ENCODE data around the gene CERKL. TPM values are rescaled to one million over a fixed set of nuclear protein-coding genes. Genes with fewer than 3 reads are reported as not detected.

Gene CERKL
- polyA plus RNA-seq, 1 donor, result 9.2 TPM

GRCh38 chr2:181677912-181678586 lies 21.1 kb upstream of the CERKL start:
- DNase-seq, result peak; percentile 82

- DNase-seq, result no peak
Measured at GRCh38 chr2:181675254-181675653, 18.3 kb upstream of the CERKL start.

GRCh38 chr2:181674461-181674860 lies 17.6 kb upstream of the CERKL start:
- no peak for DNase-seq

GRCh38 chr2:181673173-181673572 lies 16.3 kb upstream of the CERKL start:
- DNase-seq, result no peak

- DNase-seq, result no peak
Measured at GRCh38 chr2:181672255-181673008, 15.5 kb upstream of the CERKL start.

- DNase-seq, result no peak
Measured at GRCh38 chr2:181670632-181671031, 13.7 kb upstream of the CERKL start.

GRCh38 chr2:181667234-181667633 lies 10.3 kb upstream of the CERKL start:
- DNase-seq, result no peak

- no peak for DNase-seq
Measured at GRCh38 chr2:181662287-181662686, 5.4 kb upstream of the CERKL start.

- no peak for DNase-seq
Measured at GRCh38 chr2:181660181-181660580, 3.3 kb upstream of the CERKL start.

- DNase-seq, result no peak
Measured at GRCh38 chr2:181658444-181658843, 1.5 kb upstream of the CERKL start.

- no peak for DNase-seq
Measured at GRCh38 chr2:181657379-181657778, 474 bp upstream of the CERKL start.

- DNase-seq, result no peak
Measured at GRCh38 chr2:181655519-181655918, 1.4 kb downstream of the CERKL start.

- no peak for DNase-seq
Measured at GRCh38 chr2:181649436-181649979, 7.4 kb downstream of the CERKL start.

GRCh38 chr2:181648478-181649155 lies 8.3 kb downstream of the CERKL start:
- no peak for DNase-seq

GRCh38 chr2:181646415-181646987 lies 10.4 kb downstream of the CERKL start:
- DNase-seq, result no peak

- DNase-seq, result no peak
Measured at GRCh38 chr2:181643151-181643550, 13.8 kb downstream of the CERKL start.

- DNase-seq, result no peak
Measured at GRCh38 chr2:181642086-181642485, 14.8 kb downstream of the CERKL start.

- DNase-seq, result no peak
Measured at GRCh38 chr2:181639686-181640085, 17.2 kb downstream of the CERKL start.

- DNase-seq, result no peak
Measured at GRCh38 chr2:181632733-181633401, 24.0 kb downstream of the CERKL start.

GRCh38 chr2:181628590-181629585 lies 28.0 kb downstream of the CERKL start:
- no peak for DNase-seq

- no peak for DNase-seq
Measured at GRCh38 chr2:181627545-181627944, 29.4 kb downstream of the CERKL start.
